Kidney tubule cell (primary cell): Measurements from ENCODE around the gene ZBTB26.
A peak's percentile ranks its signal among the peaks of the same experiment; 100 is the strongest.
"Not testable (repeated sequence)": the region's sequence is repeated elsewhere in the genome, so short reads cannot be mapped to it uniquely, and the experiment has no call there.

Source experiments
- DNase-seq: peaks from one replicate; pipeline ENCODE4 v3.0.0-alpha.2; 2018; ENCODE audit warnings: low spot score

The ZBTB26 gene

GRCh38 chr9:122923947-122924346 is 7.4 kb downstream of the ZBTB26 start:
- DNase-seq, result peak; percentile 23

GRCh38 chr9:122922713-122923112 is 8.6 kb downstream of the ZBTB26 start:
- DNase-seq, result no peak

GRCh38 chr9:122918310-122918709 is 13.0 kb downstream of the ZBTB26 start:
- DNase-seq, result no peak

GRCh38 chr9:122912964-122913673 is 18.2 kb downstream of the ZBTB26 start, which contains the start of gene ZBTB6:
TSS of gene ZBTB6 (minus strand) at chr9:122913323. CDS start at chr9:122912072, 1,251 bp downstream.
- DNase-seq, result peak; percentile 90

- DNase-seq, result no peak
Measured at GRCh38 chr9:122912671-122912963, 18.7 kb downstream of the ZBTB26 start.

- DNase-seq, result not testable (repeated sequence)
Measured at GRCh38 chr9:122906122-122906521, 25.2 kb downstream of the ZBTB26 start.

GRCh38 chr9:122904823-122905710 is 26.2 kb downstream of the ZBTB26 start, which contains the start of gene RC3H2:
TSS of gene RC3H2 (minus strand) at chr9:122905359. CDS start at chr9:122897509, 7,850 bp downstream.
- peak; percentile 100 for DNase-seq

- peak; percentile 60 for DNase-seq
Measured at GRCh38 chr9:122904466-122904822, 26.9 kb downstream of the ZBTB26 start.

GRCh38 chr9:122900791-122901190 is 30.5 kb downstream of the ZBTB26 start:
- DNase-seq, result peak; percentile 30

GRCh38 chr9:122897969-122898368 is 33.3 kb downstream of the ZBTB26 start:
- peak; percentile 27 for DNase-seq

- no peak for DNase-seq
Measured at GRCh38 chr9:122888480-122888879, 42.8 kb downstream of the ZBTB26 start.

- no peak for DNase-seq
Measured at GRCh38 chr9:122883125-122883524, 48.2 kb downstream of the ZBTB26 start.

- no peak for DNase-seq
Measured at GRCh38 chr9:122879443-122879842, 51.9 kb downstream of the ZBTB26 start.

GRCh38 chr9:122875523-122875922 is 55.8 kb downstream of the ZBTB26 start:
- DNase-seq, result no peak

- DNase-seq, result not testable (repeated sequence)
Measured at GRCh38 chr9:122867276-122867675, 64.0 kb downstream of the ZBTB26 start.

- DNase-seq, result no peak
Measured at GRCh38 chr9:122866079-122866478, 65.2 kb downstream of the ZBTB26 start.
